ENCODE data around the gene TBL1X.

Gene TBL1X

GRCh38 chrX:9593756-9594155 is 128.9 kb downstream of the TBL1X start:
- TF ChIP-seq, protein P1, sequence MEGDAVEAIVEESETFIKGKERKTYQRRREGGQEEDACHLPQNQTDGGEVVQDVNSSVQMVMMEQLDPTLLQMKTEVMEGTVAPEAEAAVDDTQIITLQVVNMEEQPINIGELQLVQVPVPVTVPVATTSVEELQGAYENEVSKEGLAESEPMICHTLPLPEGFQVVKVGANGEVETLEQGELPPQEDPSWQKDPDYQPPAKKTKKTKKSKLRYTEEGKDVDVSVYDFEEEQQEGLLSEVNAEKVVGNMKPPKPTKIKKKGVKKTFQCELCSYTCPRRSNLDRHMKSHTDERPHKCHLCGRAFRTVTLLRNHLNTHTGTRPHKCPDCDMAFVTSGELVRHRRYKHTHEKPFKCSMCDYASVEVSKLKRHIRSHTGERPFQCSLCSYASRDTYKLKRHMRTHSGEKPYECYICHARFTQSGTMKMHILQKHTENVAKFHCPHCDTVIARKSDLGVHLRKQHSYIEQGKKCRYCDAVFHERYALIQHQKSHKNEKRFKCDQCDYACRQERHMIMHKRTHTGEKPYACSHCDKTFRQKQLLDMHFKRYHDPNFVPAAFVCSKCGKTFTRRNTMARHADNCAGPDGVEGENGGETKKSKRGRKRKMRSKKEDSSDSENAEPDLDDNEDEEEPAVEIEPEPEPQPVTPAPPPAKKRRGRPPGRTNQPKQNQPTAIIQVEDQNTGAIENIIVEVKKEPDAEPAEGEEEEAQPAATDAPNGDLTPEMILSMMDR (conservative IDR thresholded peaks at IDR 0.05; ENCODE audit: low read depth, low read length), result no peak
- H3K4me3 ChIP-seq (ENCODE audit: low read depth, low read length), result no peak overlapping the region
- DNase-seq (ENCODE audit: low read depth), result no peak

GRCh38 chrX:9595174-9595573 is 130.3 kb downstream of the TBL1X start:
- H3K4me3 ChIP-seq (ENCODE audit: low read depth, low read length), result no peak overlapping the region
- peak; percentile 52 for DNase-seq (ENCODE audit: low read depth)
- TF ChIP-seq, protein P1 (conservative IDR thresholded peaks at IDR 0.05; ENCODE audit: low read depth, low read length), result no peak

- TF ChIP-seq, protein P1 (conservative IDR thresholded peaks at IDR 0.05; ENCODE audit: low read depth, low read length), result no peak
- no peak for DNase-seq (ENCODE audit: low read depth)
- H3K4me3 ChIP-seq (ENCODE audit: low read depth, low read length), result no peak overlapping the region
Measured at GRCh38 chrX:9596837-9597236, 132.0 kb downstream of the TBL1X start.

- no peak overlapping the region for H3K4me3 ChIP-seq (ENCODE audit: low read depth, low read length)
- DNase-seq (ENCODE audit: low read depth), result no peak
- TF ChIP-seq, protein P1 (conservative IDR thresholded peaks at IDR 0.05; ENCODE audit: low read depth, low read length), result no peak
Measured at GRCh38 chrX:9597361-9598035, 132.6 kb downstream of the TBL1X start.

DNA sequence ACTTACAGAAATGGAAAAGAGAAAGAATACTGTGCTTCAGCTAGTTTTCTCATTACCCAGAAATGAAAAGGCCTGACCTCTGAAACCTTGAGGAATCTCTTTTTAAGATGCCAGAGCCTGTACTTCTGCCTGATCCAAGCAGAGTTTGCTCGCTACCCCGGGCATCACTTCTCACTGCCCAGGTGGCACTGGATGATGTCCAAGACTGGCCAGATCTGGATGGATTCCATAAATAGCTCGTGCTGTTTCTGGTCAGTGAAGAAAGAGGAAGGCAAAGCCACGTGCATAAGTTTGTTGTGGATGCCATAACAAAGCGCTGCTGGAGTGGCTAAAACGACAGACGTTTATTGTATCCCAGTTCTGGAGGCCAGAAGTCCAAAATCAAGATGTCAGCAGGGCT is 133.5 kb downstream of the TBL1X start:
- no peak for DNase-seq (ENCODE audit: low read depth)
- H3K4me3 ChIP-seq (ENCODE audit: low read depth, low read length), result no peak overlapping the region
- TF ChIP-seq, protein P1 (conservative IDR thresholded peaks at IDR 0.05; ENCODE audit: low read depth, low read length), result no peak

DNA sequence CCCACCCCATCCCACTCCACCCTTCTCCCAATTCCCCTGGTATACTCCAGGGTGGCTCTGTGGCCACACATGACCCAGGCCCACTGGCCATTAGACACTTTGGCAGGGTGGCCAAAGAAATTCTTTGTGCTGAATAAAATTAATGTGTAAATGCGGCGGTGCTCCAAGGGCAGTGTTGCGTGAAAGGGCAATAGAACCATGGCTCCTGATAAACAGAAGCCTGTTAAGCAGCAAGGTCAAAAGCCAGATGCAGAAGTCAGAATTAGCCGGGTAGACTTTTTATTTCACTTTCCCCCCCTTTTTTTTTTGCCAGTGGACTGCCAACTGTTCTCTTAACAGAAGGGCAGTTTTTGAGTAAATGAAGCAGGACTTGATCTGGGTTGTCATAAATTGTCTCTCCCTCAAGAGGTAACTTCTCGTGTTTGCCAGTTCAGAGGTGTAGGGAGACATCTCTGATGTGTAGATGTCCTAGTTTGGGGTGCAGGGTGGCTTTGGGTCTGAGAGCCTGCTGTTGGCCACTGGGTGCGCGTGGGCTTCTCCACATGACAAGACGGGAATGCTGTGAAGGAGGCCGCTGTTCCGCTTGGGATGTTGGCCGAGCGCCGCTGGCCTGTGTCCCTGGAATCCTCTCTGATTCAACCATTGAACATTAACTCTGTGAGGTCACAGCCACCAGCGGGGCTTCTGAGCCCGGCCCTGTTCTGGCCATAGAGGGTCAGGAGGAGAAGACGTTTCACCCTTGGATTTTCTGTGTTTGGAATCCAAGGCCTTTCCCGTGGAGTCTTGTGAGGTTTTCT is 139.5 kb downstream of the TBL1X start:
- no peak overlapping the region for H3K4me3 ChIP-seq (ENCODE audit: low read depth, low read length)
- TF ChIP-seq, protein P1 (conservative IDR thresholded peaks at IDR 0.05; ENCODE audit: low read depth, low read length), result no peak
- no peak for DNase-seq (ENCODE audit: low read depth)

Measured in choroid plexus epithelial cell (primary cell).